GM12872 (cell line): Measurements from ENCODE around the gene HPDL.

Experiments
- CTCF ChIP-seq: IDR thresholded peaks from 3 replicates; pipeline ENCODE4 v1.5.1; 2011; ENCODE audit warnings: low read depth, mild to moderate bottlenecking, low read length, moderate library complexity; ENCODE audit not compliant: insufficient read depth

Gene HPDL

DNA sequence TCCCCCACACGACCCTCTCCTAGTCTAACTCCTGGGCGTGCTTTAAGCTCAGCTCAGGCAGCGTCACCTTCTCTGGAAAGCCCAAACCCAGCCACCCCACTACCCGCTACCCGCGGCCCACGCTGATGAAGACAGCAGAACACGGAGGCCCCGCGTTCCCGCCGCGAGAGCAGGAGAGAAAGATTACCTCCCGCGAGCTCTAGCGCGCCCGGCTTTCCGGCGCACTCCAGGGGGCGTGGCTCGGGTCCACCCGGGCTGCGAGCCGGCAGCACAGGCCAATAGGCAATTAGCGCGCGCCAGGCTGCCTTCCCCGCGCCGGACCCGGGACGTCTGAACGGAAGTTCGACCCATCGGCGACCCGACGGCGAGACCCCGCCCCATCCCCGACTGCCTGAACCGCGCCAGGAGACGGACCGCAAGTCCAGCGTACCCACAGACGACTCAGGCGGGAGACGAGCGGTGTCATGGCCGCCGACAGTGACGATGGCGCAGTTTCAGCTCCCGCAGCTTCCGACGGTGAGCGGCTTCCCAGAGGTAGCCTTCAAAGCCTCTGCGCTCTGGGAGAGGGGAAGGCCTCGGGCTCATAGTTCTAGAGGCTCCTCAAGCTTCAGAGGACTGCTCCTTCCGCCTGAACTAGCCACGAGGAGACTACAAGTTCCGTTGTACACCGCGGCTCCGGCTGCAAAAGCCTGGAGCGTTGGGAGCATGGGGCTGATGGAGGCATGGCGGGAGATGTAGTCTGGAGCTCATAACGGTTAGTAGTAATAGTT lies 13.3 kb downstream of the HPDL start, which contains the start of the genes MUTYH and TOE1:
Gene MUTYH, minus strand, starts transcription at position 652 of the 770 bp plus-strand sequence. CDS start 5,935 bp downstream, outside the sequence.
Gene TOE1, plus strand, starts transcription at position 382 of the 770 bp plus-strand sequence. Its CDS starts 83 bp downstream, at position 465.
- TF ChIP-seq CTCF, result no peak

DNA sequence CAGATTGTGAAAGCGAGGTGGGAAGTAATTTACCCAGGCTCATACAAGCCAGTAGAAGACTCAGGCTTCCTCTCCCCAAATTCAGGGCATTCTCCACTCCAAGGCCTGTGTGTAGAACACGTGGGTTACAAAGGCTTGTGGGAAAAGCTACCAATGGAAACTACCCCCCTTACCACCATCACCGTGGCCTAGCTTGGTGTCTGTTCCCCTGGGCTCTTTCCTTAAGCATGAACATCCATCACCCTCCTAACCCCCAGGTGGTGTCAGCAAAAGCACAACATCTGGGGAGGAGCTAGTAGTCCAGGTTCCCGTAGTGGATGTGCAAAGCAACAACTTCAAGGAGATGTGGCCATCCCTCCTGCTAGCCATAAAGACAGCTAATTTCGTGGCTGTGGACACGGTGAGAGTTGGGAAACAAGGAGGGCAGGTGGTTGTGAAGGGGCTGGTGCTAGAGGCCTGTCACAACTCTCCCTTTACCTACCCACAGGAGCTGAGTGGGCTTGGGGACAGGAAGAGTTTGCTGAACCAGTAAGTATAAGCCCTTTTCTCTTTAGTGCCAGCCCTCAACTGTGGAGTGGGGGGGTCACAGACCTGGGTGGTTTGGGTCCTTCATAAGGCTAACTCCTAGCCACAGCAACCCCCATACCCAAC lies 14.2 kb downstream of the HPDL start:
- TF ChIP-seq CTCF, result no peak

DNA sequence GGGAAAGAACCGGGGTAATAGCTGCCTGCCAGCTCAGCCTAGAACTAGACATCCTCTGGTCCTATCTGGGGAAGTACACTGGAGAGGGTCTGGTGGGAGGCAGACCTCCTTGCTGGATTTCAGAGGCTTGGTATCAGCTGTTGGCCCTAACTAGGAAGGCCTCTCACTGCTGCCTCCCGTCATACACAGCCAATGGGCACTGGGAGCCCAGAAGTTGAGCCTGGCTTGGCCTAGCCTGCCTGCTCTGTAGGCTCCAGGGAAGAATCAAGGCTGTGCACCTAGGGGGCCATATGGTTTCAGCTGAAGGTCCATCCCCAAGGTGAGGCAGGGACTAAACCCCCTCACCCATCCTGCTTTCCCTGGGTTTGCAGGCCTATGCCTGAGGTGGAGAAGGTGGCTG lies 17.8 kb downstream of the HPDL start:
- no peak for TF ChIP-seq CTCF

- no peak for TF ChIP-seq CTCF
Observed at GRCh38 chr1:45345014-45345413, 18.3 kb downstream of the HPDL start.

- TF ChIP-seq CTCF, result no peak
Observed at GRCh38 chr1:45346473-45346872, 19.8 kb downstream of the HPDL start.

- TF ChIP-seq CTCF, result no peak
Observed at GRCh38 chr1:45348020-45348419, 21.3 kb downstream of the HPDL start.

DNA sequence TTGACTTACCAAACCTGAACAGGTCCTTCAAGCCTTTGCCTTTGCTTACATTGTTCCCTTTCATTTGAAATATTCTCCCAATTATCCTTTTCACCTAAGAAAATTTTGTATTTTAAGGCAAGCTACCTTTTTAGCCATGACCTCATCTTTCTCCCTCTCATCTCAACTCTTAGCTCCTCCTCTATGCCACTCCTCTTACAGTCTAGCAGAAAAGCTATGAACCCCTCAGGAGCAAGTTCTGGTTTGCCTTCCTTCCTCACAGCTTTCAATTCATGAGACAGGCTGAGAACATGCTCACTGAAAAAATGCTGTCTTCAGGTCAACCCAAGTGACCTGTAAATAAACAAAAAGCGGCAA lies 21.9 kb downstream of the HPDL start:
- TF ChIP-seq CTCF, result no peak
